K562 (cell line): ENCODE measurements around the gene ERI2. TPM values are rescaled to one million over a fixed set of nuclear protein-coding genes. Genes with fewer than 3 reads are reported as not detected.

Experiments used
- BDP1 ChIP-seq: IDR thresholded peaks from 3 replicates; pipeline ENCODE4 v1.6.1; 2011; ENCODE audit not compliant: insufficient read length, insufficient read depth
- CBX2 ChIP-seq: fragments of 200-600 bp; sonication (generic); IDR thresholded peaks from one replicate; pipeline ENCODE4 v1.6.1; 2012; ENCODE audit warnings: mild to moderate bottlenecking, low read length, inconsistent platforms; ENCODE audit not compliant: insufficient read depth, poor library complexity, severe bottlenecking
- CHCHD3 ChIP-seq: fragments of 250-450 bp; sonication (Bioruptor Pico); IDR thresholded peaks from 2 replicates; pipeline ENCODE4 v2.1.2; 2022; ENCODE audit warnings: mild to moderate bottlenecking
- EZH2 ChIP-seq: IDR thresholded peaks from 2 replicates; pipeline ENCODE4 v1.6.1; 2012; ENCODE audit warnings: low read depth, mild to moderate bottlenecking, inconsistent platforms, low read length, borderline replicate concordance
- HLTF ChIP-seq: fragments of 450-650 bp; IDR thresholded peaks from 2 replicates; pipeline ENCODE4 v1.6.1; 2016
- HNRNPLL ChIP-seq: fragments of 200-400 bp; formaldehyde crosslinking; IDR thresholded peaks from 2 replicates; pipeline ENCODE4 v1.6.1; 2017; ENCODE audit warnings: low read length, low read depth, mild to moderate bottlenecking; ENCODE audit not compliant: poor library complexity, severe bottlenecking
- ID3 ChIP-seq, 2 experiments: fragments of 250-450 bp in 1 of 2; fragments of 450-650 bp in 1 of 2; sonication (Bioruptor Pico) in 1 of 2; IDR thresholded peaks; 2 replicates each; pipeline versions ENCODE4 v1.6.1 to v1.8.0; 2016 to 2021; ENCODE audit warnings: mild to moderate bottlenecking in 2 of 2, moderate library complexity in 2 of 2, missing compliant biosample characterization in 1 of 2, missing genetic modification characterization in 1 of 2
- JUNB ChIP-seq: fragments of 450-650 bp; formaldehyde crosslinking; conservative IDR thresholded peaks from 2 replicates; pipeline ENCODE4 v1.4.0; 2020; ENCODE audit warnings: mild to moderate bottlenecking
- KLF13 ChIP-seq: fragments of 450-650 bp; IDR thresholded peaks from 2 replicates; pipeline ENCODE4 v1.6.1; 2016; ENCODE audit warnings: missing genetic modification characterization, low read depth, mild to moderate bottlenecking, missing compliant biosample characterization, moderate library complexity, borderline replicate concordance
- MTA1 ChIP-seq: fragments of 450-650 bp; IDR thresholded peaks from 2 replicates; pipeline ENCODE4 v1.6.1; 2017; ENCODE audit warnings: borderline replicate concordance
- NR2C2 ChIP-seq, 2 experiments: fragments of 200-800 bp in 1 of 2; sonication (Bioruptor generic) in 1 of 2; sonication (generic) in 1 of 2; formaldehyde crosslinking in 1 of 2; IDR thresholded peaks; 2 replicates each; pipeline versions ENCODE4 v1.6.1 to v1.8.0; 2016 to 2022; ENCODE audit warnings: mild to moderate bottlenecking in 1 of 2, missing compliant biosample characterization in 1 of 2, missing genetic modification characterization in 1 of 2, missing genetic modification reagents in 1 of 2
- RFX5 ChIP-seq: IDR thresholded peaks from 2 replicates; pipeline ENCODE4 v1.6.1; 2011; ENCODE audit warnings: low read depth, mild to moderate bottlenecking, improper control_type of control experiment, low read length
- SAP30 ChIP-seq: fragments of 200-600 bp; sonication (generic); IDR thresholded peaks from 2 replicates; pipeline ENCODE4 v1.6.1; 2012; ENCODE audit warnings: borderline replicate concordance, low read depth, mild to moderate bottlenecking, moderate library complexity, low read length, control low read depth, inconsistent platforms; ENCODE audit not compliant: insufficient read depth, poor library complexity, severe bottlenecking
- SUPT5H ChIP-seq: fragments of 450-650 bp; IDR thresholded peaks from 2 replicates; pipeline ENCODE4 v1.6.1; 2016
- TSC22D4 ChIP-seq: fragments of 450-650 bp; IDR thresholded peaks from 2 replicates; pipeline ENCODE4 v1.6.1; 2016; ENCODE audit warnings: missing genetic modification characterization, missing biosample characterization, control low read depth
- ZBTB17 ChIP-seq: fragments of 450-650 bp; formaldehyde crosslinking; IDR thresholded peaks from 2 replicates; pipeline ENCODE4 v1.4.0; 2020; ENCODE audit warnings: mild to moderate bottlenecking
- ZNF217 ChIP-seq: sonication (generic); formaldehyde crosslinking; IDR thresholded peaks from 2 replicates; pipeline ENCODE4 v1.8.0; 2022; ENCODE audit warnings: mild to moderate bottlenecking, missing genetic modification reagents
- ZNF354B ChIP-seq: fragments of 250-450 bp; sonication (Bioruptor Pico); IDR thresholded peaks from 2 replicates; pipeline ENCODE4 v1.4.0; 2020
- polyA plus RNA-seq, 8 experiments: library from polyadenylated mRNA; depleted of rRNA in 4 of 8; stranded (reverse) in 5 of 8; unstranded in 3 of 8; fragments of >200 nt; fragmentation: Nextera tagmentation in 2 of 8; fragmentation: Illumina TruSeq in 1 of 8; extraction: Ambion mirVana in 2 of 8; extraction: Trizol in 1 of 8; gene quantifications; 2 replicates each; pipeline versions ENCODE4 v1.2.1 to v1.2.3, GENCODE V29; 2011 to 2014; ENCODE audit warnings: inconsistent platforms in 1 of 8, missing spikeins in 1 of 8
- total RNA-seq, 7 experiments: library from RNA; depleted of rRNA in 6 of 7; stranded (reverse); fragments of >200 nt in 6 of 7; fragmentation: Illumina TruSeq in 2 of 7; extraction: Trizol in 2 of 7; gene quantifications; 2 replicates each; pipeline versions ENCODE4 v1.2.1 to v1.2.3, GENCODE V29; 2011 to 2021; ENCODE audit warnings: low replicate concordance in 1 of 7
- TF ChIP-seq, protein P1 (sequence below): fragments of 200-400 bp; formaldehyde crosslinking; IDR thresholded peaks from 2 replicates; pipeline ENCODE4 v1.6.1; 2017; ENCODE audit warnings: mild to moderate bottlenecking, low read depth, low read length, moderate library complexity

Gene ERI2
- total and polyA plus RNA-seq, 9 of the 15 experiments (the other 6 are each of a cell fraction or from before 2014, with no cell fraction given), result 23.3 to 57.0 (median 48.1) TPM

DNA sequence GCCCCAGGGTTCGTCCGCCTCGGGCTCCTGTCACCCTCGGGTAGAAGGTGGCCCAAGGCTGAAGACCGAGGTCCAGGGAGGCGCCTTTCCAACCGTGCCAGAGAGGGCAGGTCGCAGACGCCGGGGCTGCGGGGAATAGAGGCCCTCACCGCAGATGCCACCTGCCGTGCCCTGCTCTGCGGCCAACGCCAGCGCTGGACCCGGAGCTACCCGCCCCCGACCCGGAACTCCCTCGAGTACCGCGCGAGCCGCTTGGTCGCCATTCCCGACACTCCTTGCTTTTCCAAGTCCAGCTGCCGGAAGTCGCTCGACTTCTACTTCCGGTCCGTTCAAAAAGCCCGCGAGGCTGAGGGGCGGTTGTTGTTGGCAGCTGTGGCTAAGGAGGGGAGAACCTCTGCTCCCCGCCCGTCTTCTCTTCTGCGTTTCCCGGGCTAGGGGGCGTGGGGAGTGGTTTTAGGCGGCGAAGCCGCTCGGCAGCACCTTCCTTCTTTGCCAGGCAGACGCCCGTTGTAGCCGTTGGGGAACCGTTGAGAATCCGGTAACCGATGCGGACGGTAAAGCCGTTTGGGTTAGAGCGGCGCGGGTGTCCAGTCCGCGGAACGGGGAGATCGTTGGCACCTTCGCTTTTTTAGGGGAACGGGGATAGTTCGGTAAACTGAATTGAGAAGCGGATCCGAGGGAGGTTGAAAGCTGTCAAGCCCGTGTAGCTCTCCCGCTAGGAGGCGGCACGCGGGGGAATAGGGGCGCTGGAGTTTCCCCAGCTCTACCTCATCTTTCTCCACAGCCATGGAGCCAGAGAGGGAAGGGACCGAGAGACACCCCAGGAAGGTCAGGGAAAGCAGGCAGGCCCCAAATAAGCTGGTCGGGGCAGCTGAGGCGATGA is at the start of gene ERI2, which contains the start of gene REXO5 (continued):
- TF ChIP-seq, protein P1, sequence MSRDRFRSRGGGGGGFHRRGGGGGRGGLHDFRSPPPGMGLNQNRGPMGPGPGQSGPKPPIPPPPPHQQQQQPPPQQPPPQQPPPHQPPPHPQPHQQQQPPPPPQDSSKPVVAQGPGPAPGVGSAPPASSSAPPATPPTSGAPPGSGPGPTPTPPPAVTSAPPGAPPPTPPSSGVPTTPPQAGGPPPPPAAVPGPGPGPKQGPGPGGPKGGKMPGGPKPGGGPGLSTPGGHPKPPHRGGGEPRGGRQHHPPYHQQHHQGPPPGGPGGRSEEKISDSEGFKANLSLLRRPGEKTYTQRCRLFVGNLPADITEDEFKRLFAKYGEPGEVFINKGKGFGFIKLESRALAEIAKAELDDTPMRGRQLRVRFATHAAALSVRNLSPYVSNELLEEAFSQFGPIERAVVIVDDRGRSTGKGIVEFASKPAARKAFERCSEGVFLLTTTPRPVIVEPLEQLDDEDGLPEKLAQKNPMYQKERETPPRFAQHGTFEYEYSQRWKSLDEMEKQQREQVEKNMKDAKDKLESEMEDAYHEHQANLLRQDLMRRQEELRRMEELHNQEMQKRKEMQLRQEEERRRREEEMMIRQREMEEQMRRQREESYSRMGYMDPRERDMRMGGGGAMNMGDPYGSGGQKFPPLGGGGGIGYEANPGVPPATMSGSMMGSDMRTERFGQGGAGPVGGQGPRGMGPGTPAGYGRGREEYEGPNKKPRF, result no peak
- TF ChIP-seq ID3 (CRISPR knock-in tag; IDR thresholded peaks at IDR 0.05) (no peak), ID3 (tag; IDR thresholded peaks at IDR 0.05) (no peak), RFX5 (no peak), NR2C2 (CRISPR knock-in tag; IDR thresholded peaks at IDR 0.05) (peak; percentile 69; the same call in 1 of the 2 replicates), NR2C2 (tag; IDR thresholded peaks at IDR 0.05) (peak; percentile 91), BDP1 (no peak), HNRNPLL (peak; percentile 60), CBX2 (no peak), SAP30 (peak; percentile 95), MTA1 (no peak; the same call in 1 of the 2 replicates), TSC22D4 (tag) (no peak), CHCHD3 (CRISPR knock-in tag) (no peak), KLF13 (tag) (peak; percentile 73; the same call in 1 of the 2 replicates), ZNF217 (CRISPR knock-in tag) (no peak), ZNF354B (CRISPR knock-in tag) (no peak), EZH2 (no peak), ZBTB17 (CRISPR knock-in tag) (no peak; the same call in 1 of the 2 replicates), SUPT5H (peak; percentile 93), HLTF (no peak), JUNB (CRISPR knock-in tag) (no peak)
